Stimulated activated CD4-positive, alpha-beta T cell treated with anti-CD3 and anti-CD28 coated beads, Interleukin-12 subunit alpha, Interleukin-12 subunit beta, amount 100 ng/mL, for 4 hours (primary cell): ENCODE results near the gene CXorf38.

ENCODE experiments used
- DNase-seq: peaks from one replicate; pipeline ENCODE4 v3.0.0-alpha.2; 2020

The CXorf38 gene, protein sequence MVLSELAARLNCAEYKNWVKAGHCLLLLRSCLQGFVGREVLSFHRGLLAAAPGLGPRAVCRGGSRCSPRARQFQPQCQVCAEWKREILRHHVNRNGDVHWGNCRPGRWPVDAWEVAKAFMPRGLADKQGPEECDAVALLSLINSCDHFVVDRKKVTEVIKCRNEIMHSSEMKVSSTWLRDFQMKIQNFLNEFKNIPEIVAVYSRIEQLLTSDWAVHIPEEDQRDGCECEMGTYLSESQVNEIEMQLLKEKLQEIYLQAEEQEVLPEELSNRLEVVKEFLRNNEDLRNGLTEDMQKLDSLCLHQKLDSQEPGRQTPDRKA

GRCh38 chrX:40647307-40648197 is at the start of gene CXorf38:
TSS of gene CXorf38 (minus strand) at chrX:40647561. CDS start at chrX:40647520, 41 bp downstream.
- peak; percentile 86 for DNase-seq

- no peak for DNase-seq
Measured at GRCh38 chrX:40694802-40695201, 47.4 kb upstream of the CXorf38 start.

DNA sequence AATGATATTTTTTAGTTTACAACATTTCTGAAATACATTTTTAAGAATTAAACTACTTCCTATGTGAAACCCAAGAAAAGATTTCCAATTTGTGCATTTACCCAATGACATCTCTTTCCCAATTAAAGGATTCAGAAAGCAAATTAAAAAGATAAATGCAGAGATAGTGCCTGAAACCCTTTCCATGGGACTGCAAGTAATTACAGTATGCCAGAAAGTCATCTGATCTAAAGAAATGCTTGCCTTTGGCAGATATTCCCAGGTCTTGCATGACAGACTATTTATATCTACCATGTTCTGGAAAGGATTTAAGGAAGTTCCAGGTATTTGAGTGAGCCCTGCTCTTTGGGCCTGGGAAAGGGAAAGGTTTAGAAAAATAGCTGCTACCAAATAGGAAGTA is 41.6 kb upstream of the CXorf38 start:
- DNase-seq, result no peak

DNA sequence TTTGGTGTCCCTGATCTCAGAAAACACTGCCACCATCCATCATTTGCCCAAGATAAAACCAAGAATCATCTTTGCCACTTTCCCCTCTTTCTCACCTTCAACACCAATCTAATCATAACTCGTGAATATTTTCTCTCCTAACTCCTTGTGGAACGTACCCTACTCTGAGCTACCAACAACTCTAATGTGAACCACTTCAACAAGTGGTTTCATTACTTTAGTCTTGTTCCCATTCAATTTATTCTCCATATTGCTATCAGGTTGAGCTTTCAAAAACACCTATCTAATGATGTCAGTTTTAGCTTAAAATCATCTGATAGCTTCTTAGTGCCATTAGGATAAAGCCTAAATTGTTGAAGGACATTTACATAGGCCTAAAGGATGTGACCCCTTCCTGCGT is 39.8 kb upstream of the CXorf38 start:
- DNase-seq, result no peak

DNA sequence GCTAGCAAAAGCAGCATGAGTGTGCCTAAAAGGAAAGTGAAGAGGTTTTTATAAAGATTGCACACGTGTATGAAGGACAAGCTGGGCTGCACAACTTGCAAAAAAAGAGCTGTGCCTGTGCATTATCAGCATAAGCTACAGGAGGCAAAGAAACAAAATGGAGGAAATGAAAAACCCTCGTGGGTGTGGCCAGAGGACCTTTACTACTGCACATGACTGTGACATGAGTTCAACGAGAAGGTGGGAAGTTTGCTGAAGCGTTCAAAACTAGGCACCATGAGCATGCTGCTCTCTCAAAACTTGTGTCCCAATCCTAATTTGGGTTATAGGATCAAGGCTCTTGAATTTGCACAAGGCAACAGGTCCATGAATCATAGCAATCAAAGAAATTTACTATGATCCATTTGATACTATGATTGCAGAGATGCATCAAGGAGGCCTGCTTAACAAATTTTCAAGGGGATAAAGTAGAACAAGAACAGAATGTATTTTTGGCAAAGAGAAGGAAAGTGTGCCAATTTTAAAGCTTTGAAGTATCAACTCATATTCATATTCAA is 38.1 kb upstream of the CXorf38 start:
- no peak for DNase-seq

- DNase-seq, result no peak
Measured at GRCh38 chrX:40684092-40684491, 36.7 kb upstream of the CXorf38 start.

DNA sequence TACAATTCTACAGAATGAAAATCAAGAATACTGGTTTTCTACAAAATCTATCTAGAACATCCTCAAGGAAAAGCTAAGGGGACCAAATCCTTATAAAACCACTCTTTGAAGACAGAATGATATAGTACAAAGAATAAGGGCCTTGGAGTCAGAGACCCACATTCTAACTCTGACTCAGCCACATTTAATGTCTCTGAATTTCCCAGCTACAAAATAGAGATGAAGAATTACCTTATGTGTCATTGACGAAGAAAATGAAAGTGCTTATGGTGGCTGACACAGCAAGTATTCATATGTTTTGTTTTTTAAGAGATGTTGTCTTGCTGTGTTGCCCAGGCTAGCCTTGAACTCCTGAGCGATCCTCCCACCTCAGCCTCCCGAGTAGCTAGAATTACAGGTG is 35.9 kb upstream of the CXorf38 start:
- DNase-seq, result no peak

GRCh38 chrX:40671126-40671525 is 23.8 kb upstream of the CXorf38 start:
- DNase-seq, result no peak

DNA sequence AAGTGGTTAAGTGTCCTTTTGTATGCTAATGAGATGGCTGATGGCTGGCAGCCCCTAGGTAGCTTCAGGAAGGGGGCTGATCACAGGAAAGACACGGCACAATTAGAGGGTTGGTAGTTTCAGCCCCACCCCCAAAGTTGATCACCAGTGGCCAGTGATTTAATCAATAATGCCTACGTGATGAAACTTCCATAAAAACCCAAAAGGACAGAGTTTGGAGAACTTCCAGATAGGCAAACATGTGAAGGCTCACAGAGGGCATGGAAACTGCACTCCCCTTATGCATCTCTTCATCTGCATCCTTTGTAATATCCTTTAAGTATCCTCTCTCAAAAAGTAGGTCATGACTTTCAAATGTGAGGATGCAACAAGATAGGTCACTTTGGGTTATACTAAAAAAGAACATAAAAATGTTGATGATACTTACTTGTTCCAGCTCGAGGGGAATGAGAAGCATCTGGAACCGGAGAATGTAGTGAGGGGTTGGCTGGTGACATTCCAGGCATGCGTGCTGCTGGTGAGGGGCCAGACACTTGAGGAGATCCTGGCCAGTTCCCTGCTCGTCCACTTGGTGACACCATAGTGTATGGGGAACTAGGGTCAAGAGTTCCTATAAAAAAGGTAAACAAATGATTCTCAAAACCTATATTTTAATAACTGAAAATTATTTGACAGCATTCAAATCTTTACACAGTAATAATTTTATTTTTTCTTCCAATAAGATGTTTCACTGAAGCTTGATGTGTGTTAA is 16.7 kb upstream of the CXorf38 start:
- no peak for DNase-seq

DNA sequence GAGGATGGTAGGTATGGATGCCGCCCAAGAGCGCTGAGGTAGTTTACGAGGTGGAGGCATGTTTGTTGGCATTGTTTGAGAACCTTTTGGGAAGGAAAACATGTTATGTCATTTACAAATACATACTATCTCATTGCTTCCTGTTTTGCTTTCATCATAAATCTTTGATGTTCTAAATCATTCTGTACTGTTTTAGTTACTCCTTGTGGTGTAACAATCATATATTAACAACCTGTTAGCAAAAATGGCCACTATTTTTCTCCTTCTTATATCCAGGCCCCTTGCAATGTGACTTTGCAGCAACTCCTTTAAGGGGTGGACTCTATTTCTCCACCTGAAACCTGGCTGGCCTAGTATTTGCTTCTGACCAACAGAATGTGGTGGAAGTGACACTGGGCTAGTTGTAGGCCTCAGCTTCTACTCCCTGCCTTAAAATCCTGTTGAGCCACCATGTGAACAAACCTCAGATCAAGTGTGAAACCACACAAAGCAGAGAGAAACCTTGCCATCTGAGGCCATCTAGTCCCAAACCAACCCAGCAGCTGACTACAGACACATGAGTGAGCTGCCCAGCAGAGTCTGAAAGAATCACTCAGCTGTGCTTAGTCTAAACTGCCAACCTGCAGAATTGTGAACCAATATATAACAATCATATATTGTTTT is 15.8 kb upstream of the CXorf38 start:
- DNase-seq, result no peak

DNA sequence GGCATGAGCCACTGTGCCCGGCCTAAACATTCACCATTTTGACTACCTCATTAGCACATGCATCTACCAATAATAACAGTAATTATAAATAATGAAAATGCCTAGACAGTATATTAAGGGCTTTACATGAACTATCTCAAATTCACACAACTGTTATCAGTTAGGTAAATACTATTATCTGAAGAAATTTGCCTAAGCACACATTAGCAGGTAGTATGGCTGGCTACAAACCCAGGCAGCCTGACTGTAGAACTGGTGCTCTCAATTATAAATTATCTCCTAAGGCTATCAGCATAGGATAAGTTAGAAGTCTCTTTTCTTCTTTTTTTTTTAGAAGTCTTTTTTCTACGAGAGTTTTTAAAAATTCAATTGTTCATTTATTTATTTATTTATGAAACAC is 14.1 kb upstream of the CXorf38 start:
- no peak for DNase-seq

DNA sequence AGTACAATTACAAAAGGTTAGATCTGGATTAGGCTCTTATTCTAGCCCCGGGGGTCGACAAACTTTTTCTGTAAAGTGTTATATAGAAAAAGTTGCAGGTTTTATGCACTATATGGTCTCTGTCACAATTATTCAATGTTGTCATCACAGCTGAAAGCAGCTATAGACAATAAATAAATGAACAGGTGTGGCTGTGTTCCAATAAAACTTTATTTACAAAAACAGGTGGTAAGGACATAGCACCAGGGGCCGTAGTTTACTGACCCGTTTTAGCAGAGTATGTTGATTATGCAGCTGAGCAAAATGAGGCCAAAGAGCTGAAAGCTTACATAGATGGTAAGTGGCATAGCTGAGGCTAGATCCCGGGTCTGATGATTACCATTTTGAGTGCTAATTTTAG is 13.0 kb upstream of the CXorf38 start:
- no peak for DNase-seq

GRCh38 chrX:40653535-40653934 is 6.2 kb upstream of the CXorf38 start:
- no peak for DNase-seq

- no peak for DNase-seq
Measured at GRCh38 chrX:40652664-40653063, 5.3 kb upstream of the CXorf38 start.

GRCh38 chrX:40651620-40652223 is 4.4 kb upstream of the CXorf38 start:
- DNase-seq, result peak; percentile 56

DNA sequence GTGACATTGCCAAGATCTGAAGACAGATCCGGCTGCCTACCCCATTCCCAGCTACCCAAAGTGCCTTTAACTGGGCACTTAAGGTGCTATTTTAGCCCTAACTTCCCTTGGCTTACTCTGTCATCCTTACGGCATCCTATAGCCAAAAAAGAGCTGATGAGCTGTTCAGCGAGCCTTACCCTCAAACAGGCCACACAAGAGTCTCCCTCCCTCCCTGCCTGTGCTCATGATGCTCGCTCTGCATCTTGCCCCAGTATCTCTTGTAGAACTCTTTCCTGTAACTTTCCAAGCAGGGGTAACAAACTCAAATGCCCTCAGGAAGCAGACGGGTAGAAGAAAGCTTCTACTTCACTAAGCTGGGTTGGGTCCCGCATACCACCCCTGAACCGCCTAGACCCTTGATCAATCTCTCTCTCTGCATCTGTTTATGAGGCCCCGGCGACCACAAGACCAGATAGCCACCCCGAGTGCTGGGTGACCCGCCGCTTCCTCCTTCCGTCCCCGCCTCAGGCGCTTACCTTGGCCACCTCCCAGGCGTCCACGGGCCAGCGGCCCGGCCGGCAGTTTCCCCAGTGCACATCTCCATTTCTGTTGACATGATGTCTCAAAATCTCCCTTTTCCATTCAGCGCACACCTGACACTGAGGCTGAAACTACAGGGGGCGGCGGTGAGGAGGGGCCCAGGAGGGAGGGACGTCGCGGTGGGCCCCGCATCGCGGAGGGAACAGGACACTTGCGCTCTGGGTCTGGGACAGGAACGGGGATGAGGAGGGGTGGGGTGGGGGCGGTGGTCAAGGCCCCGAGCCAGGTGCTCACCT is 663 bp downstream of the CXorf38 start:
- peak; percentile 28 for DNase-seq

DNA sequence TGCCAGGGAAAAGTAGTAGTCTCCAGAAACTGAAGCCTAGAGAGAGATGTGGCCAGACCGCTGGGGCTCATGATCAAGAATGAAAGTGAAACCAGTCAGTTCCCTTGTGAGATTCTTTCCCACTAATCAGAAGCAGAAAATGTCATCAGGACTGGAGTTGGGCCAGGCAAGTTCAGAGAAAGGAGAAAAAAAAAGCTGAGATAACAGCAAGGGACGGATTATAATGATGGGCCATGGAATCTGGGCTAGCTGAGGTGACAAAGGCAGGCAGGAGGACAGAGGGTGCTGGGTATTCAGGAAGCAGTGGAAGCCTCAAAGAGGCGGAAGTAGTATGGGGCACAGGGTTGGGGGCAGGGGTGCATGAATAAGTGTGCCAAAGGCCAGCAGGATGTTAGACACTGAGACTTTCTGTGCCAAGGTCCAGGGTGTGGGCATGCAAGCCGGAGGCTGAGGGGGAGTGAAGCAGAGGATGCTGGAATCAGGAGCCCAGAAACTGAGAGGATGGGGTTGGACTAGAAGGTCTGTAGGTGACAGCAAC is 2.5 kb downstream of the CXorf38 start:
- DNase-seq, result no peak

- no peak for DNase-seq
Measured at GRCh38 chrX:40644176-40644575, 3.2 kb downstream of the CXorf38 start.

- DNase-seq, result no peak
Measured at GRCh38 chrX:40637687-40638086, 9.7 kb downstream of the CXorf38 start.

- no peak for DNase-seq
Measured at GRCh38 chrX:40632199-40632598, 15.2 kb downstream of the CXorf38 start.

DNA sequence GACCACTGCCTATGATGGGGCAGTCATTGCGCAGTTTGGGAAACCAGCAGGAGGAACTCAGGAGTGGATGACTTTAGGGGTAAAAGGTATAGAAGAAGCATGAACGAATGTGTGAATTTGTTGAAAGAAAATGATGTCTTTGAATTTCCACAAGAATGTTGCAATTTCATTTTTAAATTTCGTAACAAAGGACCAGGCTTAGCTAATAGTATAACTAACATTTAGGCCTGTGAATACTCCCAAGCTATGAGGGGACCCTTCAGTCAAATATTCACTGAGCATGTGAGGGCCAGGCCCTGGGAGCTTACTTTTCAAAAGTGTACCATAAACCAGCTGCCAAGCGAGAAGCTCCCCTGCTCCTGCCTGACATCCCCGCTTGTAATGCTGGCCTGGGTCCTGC is 18.9 kb downstream of the CXorf38 start:
- DNase-seq, result no peak
